ENCODE measurements around the gene MROH7.

MROH7 gene

DNA sequence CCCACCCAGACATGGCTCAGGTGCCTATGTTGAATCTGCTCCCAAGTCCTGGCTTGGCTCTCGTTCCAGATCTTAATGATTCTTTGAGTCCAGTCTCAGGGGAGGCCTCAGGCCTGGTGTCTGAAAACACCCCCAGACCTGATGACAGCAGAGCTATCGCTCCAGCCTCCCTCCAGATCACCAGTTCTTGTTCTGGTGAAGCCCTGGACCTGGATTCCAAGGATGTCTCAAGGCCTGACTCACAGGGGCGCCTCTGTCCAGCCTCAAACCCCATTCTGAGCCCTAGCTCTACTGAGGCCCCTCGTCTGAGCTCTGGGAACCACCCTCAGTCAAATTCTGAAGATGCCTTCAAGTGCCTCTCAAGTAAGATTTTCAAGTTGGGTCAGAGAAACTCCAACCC, 11.4 kb downstream of the MROH7 start:
- no peak for DNase-seq

- no peak for DNase-seq
Measured at GRCh38 chr1:54658164-54658913, 16.8 kb downstream of the MROH7 start.

- DNase-seq: no peak
Measured at GRCh38 chr1:54663725-54664124, 22.1 kb downstream of the MROH7 start.

DNA sequence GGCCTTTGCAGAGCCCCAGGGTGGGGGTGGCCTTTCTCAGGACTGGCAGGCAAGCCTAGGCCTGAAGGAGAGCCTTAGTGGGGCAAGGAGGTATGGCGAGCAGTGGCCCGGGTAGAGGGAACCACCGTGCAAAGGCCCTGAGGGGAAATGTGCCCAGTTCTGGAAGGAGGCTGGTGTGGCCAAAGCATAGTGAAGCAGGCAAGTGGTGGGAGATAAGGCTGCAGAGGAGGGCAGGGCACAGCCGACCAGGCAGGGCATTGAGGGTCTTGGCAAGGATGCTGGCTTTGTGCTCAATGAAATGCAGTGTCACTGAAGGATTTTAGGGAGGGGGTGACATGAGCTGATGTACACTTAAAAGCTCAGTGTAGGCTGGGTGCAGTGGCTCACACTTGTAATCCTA, 22.8 kb downstream of the MROH7 start:
- DNase-seq: no peak

DNA sequence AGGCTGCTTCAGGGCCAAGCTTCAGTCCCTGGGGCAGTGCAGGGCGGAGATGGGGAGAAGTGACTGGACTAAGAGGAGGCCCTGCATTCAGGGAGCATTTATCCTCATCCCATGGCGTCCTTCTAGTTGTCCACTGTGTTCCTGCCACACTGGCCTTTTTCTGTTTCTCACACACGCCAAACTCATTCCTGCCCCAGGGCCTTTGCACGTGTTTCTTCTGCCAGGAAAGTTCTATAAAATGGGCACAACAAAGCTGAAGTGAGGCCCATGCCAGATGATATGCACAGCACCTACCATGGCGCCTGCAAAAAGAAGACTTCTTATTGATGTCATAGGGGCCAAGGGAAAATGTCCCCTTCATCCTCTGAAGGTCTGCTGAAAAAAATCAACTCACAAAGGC, 24.3 kb downstream of the MROH7 start:
- DNase-seq: no peak

GRCh38 chr1:54666333-54666732, 24.7 kb downstream of the MROH7 start:
- no peak for DNase-seq

GRCh38 chr1:54667797-54668196, 26.2 kb downstream of the MROH7 start:
- no peak for DNase-seq

DNA sequence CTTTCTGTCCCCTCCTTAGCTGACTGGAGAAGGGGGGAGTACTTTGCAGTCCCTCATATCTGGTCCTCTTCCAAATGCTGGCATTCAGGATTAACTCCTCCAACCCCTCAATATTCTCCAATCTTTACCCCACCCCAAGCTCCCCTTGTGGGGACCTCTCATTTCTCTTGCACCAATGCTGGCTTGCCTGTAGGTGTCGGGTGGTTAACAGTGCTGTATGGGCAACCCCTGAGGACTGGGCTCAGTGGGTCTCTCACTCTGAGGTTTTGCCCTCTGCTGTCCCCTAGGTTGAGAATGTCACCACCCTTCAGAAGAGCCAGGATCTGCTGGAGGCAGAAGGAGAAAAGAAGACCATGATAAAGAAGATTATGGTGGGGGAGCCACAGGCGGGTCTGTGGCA, 27.0 kb downstream of the MROH7 start:
- DNase-seq: no peak

DNA sequence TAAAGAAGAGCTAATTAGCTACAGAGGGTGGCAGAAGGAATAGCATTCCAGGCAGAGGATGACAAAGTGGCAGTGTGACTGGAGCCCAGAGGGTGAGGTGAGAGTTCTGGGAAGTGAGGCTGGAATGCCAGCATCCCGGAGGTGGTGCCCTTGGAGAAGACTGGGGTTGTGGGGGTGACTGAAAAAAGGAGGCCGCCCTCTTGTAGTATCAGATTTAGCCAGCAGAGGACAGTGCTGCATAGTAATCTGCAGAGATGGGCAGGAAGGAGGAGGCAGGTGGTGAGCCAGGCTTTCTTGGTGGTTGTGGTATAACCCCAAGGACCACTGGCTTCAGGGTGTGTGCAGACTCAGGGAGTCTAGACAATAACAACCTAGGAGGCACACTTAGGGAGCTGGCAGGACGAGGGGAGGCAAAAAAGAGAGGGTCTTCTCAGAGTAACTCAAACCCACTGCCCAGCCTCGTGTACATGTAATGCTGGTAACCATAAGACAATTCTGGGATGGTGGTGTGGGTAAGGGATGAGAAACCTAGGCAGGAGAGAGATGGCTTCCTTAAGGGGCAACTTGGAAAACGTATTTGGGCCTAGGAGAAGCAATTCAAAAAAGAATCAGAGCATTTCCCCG, 30.5 kb downstream of the MROH7 start:
- DNase-seq: peak; percentile 54

DNA sequence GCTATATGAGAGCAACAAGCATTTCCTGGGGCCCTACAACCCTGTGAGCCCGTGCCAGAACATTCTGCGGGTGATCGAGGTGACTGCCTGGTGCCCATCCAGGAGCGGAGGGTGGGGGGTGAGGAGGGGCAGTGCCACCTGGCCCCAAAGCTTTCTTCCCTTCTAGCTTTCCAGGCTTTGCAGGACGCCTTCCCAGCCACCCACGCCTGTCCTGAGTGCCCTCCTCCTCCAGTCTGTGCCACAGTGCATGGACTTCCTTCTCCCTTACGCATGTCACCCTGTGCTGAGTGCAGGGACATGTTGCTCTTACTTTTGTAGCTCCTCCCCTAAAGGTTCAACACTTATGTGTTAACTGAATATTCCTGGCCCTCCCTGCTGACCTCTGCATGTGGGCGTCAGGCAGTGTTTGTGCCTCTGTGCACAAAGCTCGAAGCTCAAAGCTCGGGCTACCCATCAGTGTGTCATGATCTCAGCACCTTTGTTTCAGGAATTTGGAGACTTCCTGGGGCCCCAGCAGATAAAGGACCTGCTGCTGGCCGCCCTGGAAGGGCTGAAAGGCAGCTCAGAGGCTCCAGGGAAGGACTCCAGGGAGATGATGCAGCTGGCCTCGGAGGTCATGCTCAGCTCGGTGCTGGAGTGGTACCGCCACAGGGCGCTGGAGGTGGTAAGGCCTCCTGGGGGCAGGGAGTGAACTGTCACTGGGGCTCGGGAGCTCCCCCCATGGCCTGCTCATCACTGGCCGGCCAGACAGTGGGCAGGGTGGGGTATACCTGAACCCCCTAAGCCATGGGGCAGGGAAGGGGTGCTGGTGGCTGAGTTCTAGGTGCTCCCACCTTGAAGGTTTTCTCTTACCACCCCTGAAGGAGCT, 37.4 kb downstream of the MROH7 start:
- no peak for DNase-seq

GRCh38 chr1:54679706-54680105, 38.1 kb downstream of the MROH7 start:
- no peak for DNase-seq

DNA sequence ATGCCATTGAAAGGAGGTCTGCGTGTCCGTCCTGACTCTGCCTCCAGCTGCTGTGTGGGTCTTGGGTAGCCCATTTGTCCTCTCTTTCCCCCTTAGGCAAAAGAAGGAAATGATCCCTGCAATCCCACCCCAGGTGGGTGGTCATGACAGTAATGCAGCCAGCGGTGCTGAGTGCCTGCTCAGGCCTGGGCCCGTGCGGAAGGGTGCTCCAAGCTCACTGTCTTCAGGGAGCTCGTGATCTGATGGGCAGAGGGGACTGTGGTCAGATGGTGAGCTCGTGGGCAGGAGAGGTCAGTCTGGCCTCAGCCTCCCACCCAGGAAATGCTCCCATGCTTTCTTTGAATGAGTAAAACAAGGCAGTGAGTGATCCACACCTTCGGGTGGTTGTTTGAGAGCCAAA, 38.8 kb downstream of the MROH7 start:
- DNase-seq: no peak

GRCh38 chr1:54681358-54681757, 39.8 kb downstream of the MROH7 start:
- no peak for DNase-seq

DNA sequence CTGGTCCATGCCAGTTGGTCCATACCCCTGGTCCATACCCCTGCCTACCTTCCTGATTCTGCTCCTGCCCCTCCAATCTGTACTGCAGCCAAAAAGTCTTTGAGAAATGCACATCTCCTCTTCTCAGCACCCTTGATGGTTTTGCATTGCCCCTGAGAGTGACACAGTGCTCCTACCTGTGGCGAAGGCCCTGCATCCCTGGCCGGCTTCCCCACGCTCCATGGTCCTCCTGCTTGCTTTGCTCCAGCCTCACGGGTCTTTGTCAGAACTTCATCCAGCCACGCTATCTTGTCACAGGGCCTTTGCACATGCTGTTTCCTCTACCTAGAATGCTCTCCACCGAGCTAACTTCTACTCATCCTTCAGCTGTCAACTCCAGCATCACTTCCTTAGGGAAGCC, 41.9 kb downstream of the MROH7 start:
- no peak for DNase-seq

DNA sequence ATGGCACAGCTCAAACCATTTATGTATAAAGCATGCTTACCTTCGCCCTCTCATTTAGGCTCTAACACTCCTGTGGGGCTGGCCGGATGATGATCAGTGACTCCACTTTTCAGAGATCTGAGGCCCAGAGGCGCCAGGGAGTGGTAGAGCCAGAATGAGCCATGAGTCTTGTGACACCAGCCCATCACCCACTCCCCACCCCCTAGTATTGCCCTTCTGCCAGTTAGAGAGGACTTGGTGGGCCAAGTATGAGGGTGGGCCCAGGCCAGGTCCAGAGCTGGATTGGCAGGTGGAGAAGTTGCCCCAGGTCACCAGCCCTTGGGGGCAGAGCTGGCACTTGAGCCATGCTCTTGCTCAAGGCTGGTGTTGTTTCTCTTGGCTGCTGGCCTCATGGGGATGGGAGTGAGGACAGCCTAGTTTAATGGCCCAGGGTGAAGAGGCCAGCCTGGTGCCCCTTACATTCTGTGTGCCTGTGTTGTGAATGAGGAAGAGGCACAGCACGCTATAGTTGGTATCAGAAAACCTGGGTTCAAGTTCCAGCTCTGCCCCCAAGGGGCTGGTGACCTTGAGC, 43.8 kb downstream of the MROH7 start:
- no peak for DNase-seq

- DNase-seq: no peak
Measured at GRCh38 chr1:54686155-54686554, 44.6 kb downstream of the MROH7 start.

GRCh38 chr1:54694771-54695170, 53.2 kb downstream of the MROH7 start:
- DNase-seq: no peak

- DNase-seq: no peak
Measured at GRCh38 chr1:54695221-54695620, 53.6 kb downstream of the MROH7 start.

GRCh38 chr1:54695764-54696163, 54.2 kb downstream of the MROH7 start:
- no peak for DNase-seq

DNA sequence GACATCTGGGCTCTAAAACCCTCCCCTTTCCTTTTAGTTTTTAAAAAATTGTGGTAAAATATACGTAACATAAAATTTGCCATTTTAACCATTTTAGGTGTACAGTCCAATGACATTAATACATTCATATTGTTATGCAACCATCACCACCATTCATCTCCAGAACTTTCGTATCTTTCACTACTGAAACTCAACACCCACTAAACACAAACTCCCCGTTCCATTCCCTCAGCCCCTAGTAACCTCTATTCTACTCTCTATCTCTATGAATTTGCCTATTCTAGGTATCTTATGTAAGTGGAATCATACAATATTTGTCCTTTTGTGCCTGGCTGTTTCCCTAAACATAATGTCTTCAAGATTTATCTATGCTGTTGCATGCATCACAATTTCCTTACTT, 54.7 kb downstream of the MROH7 start:
- DNase-seq: no peak

DNA sequence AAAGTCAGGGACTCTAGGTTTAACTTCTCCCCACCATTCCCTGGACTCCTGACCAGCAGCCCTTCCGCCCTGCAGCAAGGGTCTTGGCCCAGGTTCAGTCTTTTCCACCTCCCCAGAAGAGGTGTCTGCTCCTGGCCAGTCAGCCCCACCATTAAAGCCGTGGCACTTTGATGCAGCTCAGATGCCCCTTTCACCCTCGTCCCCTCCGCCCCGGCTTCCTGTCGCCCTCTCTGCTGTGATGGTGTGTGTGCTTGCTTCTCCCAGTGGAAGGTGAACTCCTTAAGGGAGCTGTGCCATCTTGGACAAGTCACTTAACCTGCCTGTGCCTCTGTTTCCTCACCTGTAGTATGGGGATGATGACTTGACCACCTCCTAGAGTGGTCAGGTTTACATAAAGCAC, 56.3 kb downstream of the MROH7 start:
- no peak for DNase-seq

DNA sequence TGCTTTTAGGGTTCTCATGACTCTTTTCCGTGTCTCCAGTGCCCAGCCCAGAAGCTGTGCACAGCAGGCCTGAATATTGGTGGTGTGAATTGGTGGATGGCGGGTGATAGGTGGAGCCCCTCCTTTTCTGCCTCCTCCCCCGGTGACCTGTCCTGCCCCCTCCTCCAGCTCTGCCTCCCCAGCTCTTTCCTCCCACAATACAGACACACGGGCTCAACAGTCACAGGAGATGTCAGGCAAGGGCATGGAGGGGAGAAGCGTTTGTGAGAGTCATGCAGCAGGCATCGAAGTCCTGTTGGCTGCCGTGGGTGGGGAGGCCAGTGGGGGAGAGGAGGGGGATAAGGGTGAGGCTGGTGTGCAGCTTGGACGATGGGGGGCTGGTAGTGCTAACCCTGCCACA, 56.8 kb downstream of the MROH7 start:
- DNase-seq: no peak

DNA sequence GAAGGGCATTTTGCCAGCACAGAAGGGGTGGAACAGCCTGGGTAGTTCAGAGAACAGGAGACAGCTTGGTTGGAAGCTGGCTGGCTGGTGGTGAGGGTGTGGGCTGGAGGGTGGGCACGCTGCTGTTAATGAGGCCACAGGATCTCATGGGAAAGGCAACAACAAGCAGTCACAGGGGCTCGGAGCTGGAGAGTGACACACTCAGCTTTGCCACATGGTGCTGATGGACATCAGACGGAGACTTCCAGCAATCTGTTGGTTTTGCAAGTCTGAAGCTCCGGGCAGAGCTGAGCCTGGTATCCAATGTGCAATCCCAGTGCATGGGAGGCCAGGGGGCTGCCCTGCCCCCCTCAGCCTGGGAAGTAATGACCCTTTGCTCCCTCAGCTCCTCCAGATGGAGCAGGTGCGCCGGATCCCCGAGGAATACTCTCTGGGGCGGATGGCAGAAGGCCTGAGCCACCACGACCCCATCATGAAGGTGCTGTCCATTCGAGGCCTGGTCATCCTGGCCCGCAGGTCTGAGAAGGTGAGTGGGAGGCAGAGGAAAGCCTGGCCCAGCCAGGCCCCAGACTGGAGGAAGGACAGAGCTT, 58.4 kb downstream of the MROH7 start:
- DNase-seq: no peak

Measured in NCI-H1694 treated with DMSO at 0.1 percent for 48 hours (cell line).